K562 (cell line): ENCODE data around the gene SLC38A10. TPM values are rescaled to one million over a fixed set of nuclear protein-coding genes. Genes with fewer than 3 reads are reported as not detected.

ENCODE experiments used
- ATAC-seq: fragments of 200-7000 bp; cut with Tn5 transposase; 3 replicates; pipeline ENCODE4 v1.9.1; 2020; ENCODE audit warnings: moderate library complexity
- BruUV-seq: library from RNA; stranded (reverse); fragments of 400-500 nt; replicated peaks from 2 replicates; lab custom pipeline; 2021; lab: Mats Ljungman, UMichigan
- CTCF ChIA-PET: fragments of 300-600 bp; formaldehyde crosslinking; extraction: SDS; loops from one replicate; lab custom pipeline; 2021; ENCODE audit warnings: low intra/inter-chr PET ratio; lab: Yijun Ruan, JAX
- POLR2A ChIA-PET: fragments of 300-600, 350-650 bp; sonication (Branson Sonifier 250); formaldehyde crosslinking; extraction: SDS; loops from one replicate; lab custom pipeline; 2021; ENCODE audit warnings: antibody characterized with exemption, inconsistent platforms; lab: Yijun Ruan, JAX
- DNase-seq, 4 experiments: peaks; one replicate each; pipeline versions ENCODE4 v3.0.0 to v3.0.0-alpha.2; 2011 to 2018; ENCODE audit warnings: low spot score in 3 of 4, mixed read lengths in 3 of 4; ENCODE audit errors: extremely low read depth in 1 of 4
- FAIRE-seq: peaks from 2 replicates; lab custom pipeline; 2011; peaks lifted over from hg19 to GRCh38; lab: Jason Lieb, UNC
- H2AFZ ChIP-seq: 2 replicates; pipeline ENCODE4 v1.6.0; 2011; ENCODE audit warnings: low read depth, low read length, control low read depth, inconsistent platforms
- H3K27ac ChIP-seq: fragments of 200-600 bp; 3 replicates; pipeline ENCODE4 v1.8.0; 2011; ENCODE audit warnings: low read depth, mild to moderate bottlenecking, control low read depth, inconsistent platforms, low read length, moderate library complexity, mixed read lengths; ENCODE audit errors: extremely low read depth
- H3K27me3 ChIP-seq, 2 experiments: fragments of 300-600 bp in 1 of 2; 2 replicates in 1 of 2; 3 replicates in 1 of 2; pipeline versions ENCODE4 v1.6.0 to v1.8.0; 2011; ENCODE audit warnings: inconsistent platforms in 2 of 2, low read length in 2 of 2, mild to moderate bottlenecking in 1 of 2, mixed read lengths in 1 of 2, moderate library complexity in 1 of 2; ENCODE audit not compliant: control insufficient read depth in 2 of 2, insufficient read depth in 2 of 2
- H3K36me3 ChIP-seq: fragments of 300-600 bp; 3 replicates; pipeline ENCODE4 v1.8.0; 2011; ENCODE audit warnings: mild to moderate bottlenecking, low read length, inconsistent platforms; ENCODE audit not compliant: control insufficient read depth, insufficient read depth
- H3K4me1 ChIP-seq, 2 experiments: fragments of 200-600 bp in 1 of 2; replicated peaks in 1 of 2; 2 replicates in 1 of 2; 3 replicates in 1 of 2; pipeline versions ENCODE4 v1.5.1 to v1.8.0; 2011; ENCODE audit warnings: inconsistent platforms in 2 of 2, low read length in 2 of 2, mild to moderate bottlenecking in 1 of 2, mixed read lengths in 1 of 2, moderate library complexity in 1 of 2; ENCODE audit not compliant: control insufficient read depth in 2 of 2, insufficient read depth in 2 of 2
- H3K4me2 ChIP-seq: 2 replicates; pipeline ENCODE4 v1.6.1; 2011; ENCODE audit warnings: low read length, control low read depth, inconsistent platforms, mixed read lengths; ENCODE audit not compliant: insufficient read depth
- H3K4me3 ChIP-seq: fragments of 200-600 bp; sonication (generic), shearing (Covaris generic); 2 replicates; pipeline ENCODE4 v1.5.1; 2016; ENCODE audit warnings: control low read depth, inconsistent platforms
- H3K79me2 ChIP-seq: fragments of 200-600 bp; 3 replicates; pipeline ENCODE4 v1.8.0; 2011; ENCODE audit warnings: low read length, inconsistent platforms; ENCODE audit not compliant: control insufficient read depth, insufficient read depth
- H3K9ac ChIP-seq, 2 experiments: 2 replicates each; pipeline versions ENCODE4 v1.6.0 to v1.6.1; 2011; ENCODE audit warnings: low read depth in 2 of 2, low read length in 2 of 2, control low read depth in 1 of 2, inconsistent platforms in 1 of 2, mild to moderate bottlenecking in 1 of 2, mixed read lengths in 1 of 2; ENCODE audit not compliant: insufficient read depth in 1 of 2
- H3K9me1 ChIP-seq: one replicate; pipeline ENCODE4 v1.6.0; 2011; ENCODE audit warnings: inconsistent platforms, mild to moderate bottlenecking, low read length, moderate library complexity; ENCODE audit not compliant: control insufficient read depth, insufficient read depth
- H3K9me3 ChIP-seq: replicated peaks from 2 replicates; pipeline ENCODE4 v1.5.1; 2011; ENCODE audit warnings: low read depth, low read length, inconsistent platforms; ENCODE audit not compliant: control insufficient read depth, insufficient read depth
- H4K20me1 ChIP-seq: replicated peaks from 2 replicates; pipeline ENCODE4 v1.6.1; 2011; ENCODE audit warnings: low read length, inconsistent platforms, mixed read lengths; ENCODE audit not compliant: control insufficient read depth, insufficient read depth
- HIVEP1 ChIP-seq: fragments of 250-450 bp; sonication (Bioruptor Pico); IDR thresholded peaks from 2 replicates; pipeline ENCODE4 v1.4.0; 2020; ENCODE audit warnings: mild to moderate bottlenecking
- HNRNPH1 ChIP-seq: fragments of 200-400 bp; formaldehyde crosslinking; optimal IDR thresholded peaks from 2 replicates; pipeline ENCODE3; 2017; ENCODE audit warnings: low read depth, mild to moderate bottlenecking, low read length, moderate library complexity
- ILK ChIP-seq: fragments of 450-650 bp; IDR thresholded peaks from 2 replicates; pipeline ENCODE4 v1.6.1; 2016; ENCODE audit warnings: missing genetic modification characterization, low read depth, mild to moderate bottlenecking, missing compliant biosample characterization, moderate library complexity, borderline replicate concordance
- MCM3 ChIP-seq: fragments of 450-650 bp; IDR thresholded peaks from 2 replicates; pipeline ENCODE4 v1.6.1; 2016
- MCM7 ChIP-seq, 2 experiments: fragments of 450-650 bp; IDR thresholded peaks; 2 replicates each; pipeline ENCODE4 v1.6.1; 2016 to 2018
- NR1H2 ChIP-seq: sonication (generic); formaldehyde crosslinking; IDR thresholded peaks from 2 replicates; pipeline ENCODE4 v1.4.0; 2020; ENCODE audit warnings: mild to moderate bottlenecking, missing genetic modification reagents
- ZBED1 ChIP-seq: IDR thresholded peaks from 2 replicates; pipeline ENCODE4 v1.6.1; 2014
- ZNF133 ChIP-seq: fragments of 250-450 bp; sonication (Bioruptor Pico); IDR thresholded peaks from 2 replicates; pipeline ENCODE4 v1.4.0; 2020; ENCODE audit warnings: mild to moderate bottlenecking
- ZNF408 ChIP-seq: fragments of 250-450 bp; sonication (Bioruptor Pico); IDR thresholded peaks from 2 replicates; pipeline ENCODE4 v1.4.0; 2020; ENCODE audit warnings: low read depth, mild to moderate bottlenecking, moderate library complexity
- ZNF717 ChIP-seq: fragments of 250-450 bp; sonication (Bioruptor Pico); IDR thresholded peaks from 2 replicates; pipeline ENCODE4 v1.5.0; 2021
- WGBS: fragments of 100-300 bp; shearing (Covaris generic); methylation state at CpG from one replicate; pipeline ENCODE4 v1.1.6; 2016; ENCODE audit warnings: low coverage, mixed read lengths; ENCODE audit not compliant: insufficient coverage; ENCODE audit errors: missing lambda C conversion rate; 5-methylcytosine and 5-hydroxymethylcytosine counted together
- in situ Hi-C: fragments of 300-500 bp; cut with MboI; formaldehyde crosslinking; loops from 4 replicates; pipeline ENCODE4 v1.15.0; 2018; ENCODE audit warnings: inconsistent platforms, mixed read lengths
- intact Hi-C: fragments of 100-400 bp; cut with micrococcal nuclease; formaldehyde crosslinking; loops from 2 replicates; pipeline ENCODE4 v1.14.2; 2022
- polyA plus RNA-seq, 8 experiments: library from polyadenylated mRNA; depleted of rRNA in 4 of 8; stranded (reverse) in 5 of 8; unstranded in 3 of 8; fragments of >200 nt; fragmentation: Nextera tagmentation in 2 of 8; fragmentation: Illumina TruSeq in 1 of 8; extraction: Ambion mirVana in 2 of 8; extraction: Trizol in 1 of 8; gene quantifications; 2 replicates each; pipeline versions ENCODE4 v1.2.1 to v1.2.3, GENCODE V29; 2011 to 2014; ENCODE audit warnings: inconsistent platforms in 1 of 8, missing spikeins in 1 of 8
- total RNA-seq, 7 experiments: library from RNA; depleted of rRNA in 6 of 7; stranded (reverse); fragments of >200 nt in 6 of 7; fragmentation: Illumina TruSeq in 2 of 7; extraction: Trizol in 2 of 7; gene quantifications; 2 replicates each; pipeline versions ENCODE4 v1.2.1 to v1.2.3, GENCODE V29; 2011 to 2021; ENCODE audit warnings: low replicate concordance in 1 of 7
- TF ChIP-seq, protein P1 (sequence below): sonication (generic); formaldehyde crosslinking; IDR thresholded peaks from 2 replicates; pipeline ENCODE4 v1.8.1; 2023; ENCODE audit warnings: mild to moderate bottlenecking, missing genetic modification reagents

The SLC38A10 gene
- total and polyA plus RNA-seq, 9 of the 15 experiments (the other 6 are each of a cell fraction or from before 2014, with no cell fraction given), result 0.45 to 54.2 (median 13.8) TPM

DNA sequence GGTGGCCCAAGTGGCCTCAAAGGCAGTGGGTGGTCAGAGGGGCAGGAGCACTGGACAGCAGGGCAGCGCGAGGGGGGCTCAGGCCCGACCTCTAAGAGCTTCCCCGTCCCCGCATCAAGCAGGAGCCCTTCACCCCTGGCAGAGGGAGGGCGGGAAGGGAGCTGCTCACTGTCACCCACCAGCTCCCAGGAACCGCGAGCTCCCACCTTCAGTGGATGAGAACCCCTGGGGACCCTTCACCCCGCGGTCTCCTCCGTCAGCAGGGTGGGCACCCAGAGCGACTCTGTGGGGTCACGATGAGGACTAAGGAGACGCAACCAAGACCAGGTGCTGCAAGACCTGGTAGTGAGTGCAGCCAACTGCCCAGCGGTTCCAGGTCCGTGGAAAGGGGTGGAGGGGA, 86.0 kb downstream of the SLC38A10 start:
- Histone ChIP-seq H3K4me1 (peaks cover 0 to 20% of the 10 kb centered on the region in 2 experiments; a peak in 2 of 5 replicates), H3K36me3 (0 out of 3 replicates have a peak, but pooled peaks cover 3% of the 10 kb centered on the region), H3K4me3 (no peak overlapping the region), H3K9me1 (no peaks in the 10 kb centered on the region), H4K20me1 (no peaks in the 10 kb centered on the region), H3K27ac (no peak overlapping the region), H3K9me3 (no peaks in the 10 kb centered on the region), H3K4me2 (no peak overlapping the region), H3K27me3 (no peaks in the 10 kb centered on the region), H3K9ac (no peak overlapping the region), H3K79me2 (no peaks in the 10 kb centered on the region), H2AFZ (no peak overlapping the region)
- TF ChIP-seq MCM7 (IDR thresholded peaks at IDR 0.05) (no peak), ZNF717 (CRISPR knock-in tag) (no peak), ZBED1 (no peak)
- TF ChIP-seq, protein P1, sequence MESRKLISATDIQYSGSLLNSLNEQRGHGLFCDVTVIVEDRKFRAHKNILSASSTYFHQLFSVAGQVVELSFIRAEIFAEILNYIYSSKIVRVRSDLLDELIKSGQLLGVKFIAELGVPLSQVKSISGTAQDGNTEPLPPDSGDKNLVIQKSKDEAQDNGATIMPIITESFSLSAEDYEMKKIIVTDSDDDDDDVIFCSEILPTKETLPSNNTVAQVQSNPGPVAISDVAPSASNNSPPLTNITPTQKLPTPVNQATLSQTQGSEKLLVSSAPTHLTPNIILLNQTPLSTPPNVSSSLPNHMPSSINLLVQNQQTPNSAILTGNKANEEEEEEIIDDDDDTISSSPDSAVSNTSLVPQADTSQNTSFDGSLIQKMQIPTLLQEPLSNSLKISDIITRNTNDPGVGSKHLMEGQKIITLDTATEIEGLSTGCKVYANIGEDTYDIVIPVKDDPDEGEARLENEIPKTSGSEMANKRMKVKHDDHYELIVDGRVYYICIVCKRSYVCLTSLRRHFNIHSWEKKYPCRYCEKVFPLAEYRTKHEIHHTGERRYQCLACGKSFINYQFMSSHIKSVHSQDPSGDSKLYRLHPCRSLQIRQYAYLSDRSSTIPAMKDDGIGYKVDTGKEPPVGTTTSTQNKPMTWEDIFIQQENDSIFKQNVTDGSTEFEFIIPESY, result no peak
- BruUV-seq, result no TSS peak
- intact Hi-C loops (no loop called here), in situ Hi-C loops (no loop called here)
- 82% methylated on average over 9 of the region's 16 CpGs for WGBS
- CTCF ChIA-PET, result no interaction called here
- ATAC-seq (no peak), DNase-seq (no peak), FAIRE-seq (no peak)
- POLR2A ChIA-PET, result interaction anchor here (0.5 kb wide), 1 partner anchor 141 kb away, joined by 3 read pairs; no protein-coding TSS in a partner anchor

- 94% methylated on average over 9 of the region's 10 CpGs for WGBS
- BruUV-seq, result no TSS peak
These were observed 86.5 kb downstream of the SLC38A10 start for GRCh38 chr17:81208651-81209050.

More at GRCh38 chr17:81208651-81209050, 86.5 kb downstream of the SLC38A10 start:
- H3K9ac ChIP-seq, result no peak overlapping the region
- TF ChIP-seq MCM3 (no peak), NR1H2 (CRISPR knock-in tag) (no peak), ZNF408 (CRISPR knock-in tag) (no peak), HIVEP1 (CRISPR knock-in tag) (no peak), ILK (no peak), HNRNPH1 (no peak), ZNF133 (CRISPR knock-in tag) (no peak)
- no peak overlapping the region for H3K27ac ChIP-seq
- in situ Hi-C loops, result no loop called here
- H3K79me2 ChIP-seq, result no peaks in the 10 kb centered on the region
- H3K4me2 ChIP-seq, result no peak overlapping the region
- no peaks in the 10 kb centered on the region for H3K9me1 ChIP-seq
- ATAC-seq (no peak), FAIRE-seq (no peak), DNase-seq (no peak)
- peaks cover 0 to 20% of the 10 kb centered on the region in 2 experiments; a peak in 2 of 5 replicates for H3K4me1 ChIP-seq
- H3K36me3 ChIP-seq, result 0 out of 3 replicates have a peak, but pooled peaks cover 3% of the 10 kb centered on the region
- H2AFZ ChIP-seq, result no peak overlapping the region
- H3K27me3 ChIP-seq, result no peaks in the 10 kb centered on the region
- no peaks in the 10 kb centered on the region for H3K9me3 ChIP-seq
- no peaks in the 10 kb centered on the region for H4K20me1 ChIP-seq
- ChIA-PET CTCF (no interaction called here), POLR2A (interaction anchor here (0.5 to 0.6 kb wide), 2 partner anchors 140 to 159 kb away, joined by 3 to 4 read pairs; no protein-coding TSS in a partner anchor)
- no peak overlapping the region for H3K4me3 ChIP-seq
- intact Hi-C loops, result no loop called here
